HG03139 (cell line): ENCODE data around the gene MAS1L.

Source experiments
- ATAC-seq: cut with Tn5 transposase; IDR thresholded peaks from one replicate; pipeline ENCODE4 v1.9.1; 2021; ENCODE audit not compliant: unreplicated experiment

The MAS1L gene

DNA sequence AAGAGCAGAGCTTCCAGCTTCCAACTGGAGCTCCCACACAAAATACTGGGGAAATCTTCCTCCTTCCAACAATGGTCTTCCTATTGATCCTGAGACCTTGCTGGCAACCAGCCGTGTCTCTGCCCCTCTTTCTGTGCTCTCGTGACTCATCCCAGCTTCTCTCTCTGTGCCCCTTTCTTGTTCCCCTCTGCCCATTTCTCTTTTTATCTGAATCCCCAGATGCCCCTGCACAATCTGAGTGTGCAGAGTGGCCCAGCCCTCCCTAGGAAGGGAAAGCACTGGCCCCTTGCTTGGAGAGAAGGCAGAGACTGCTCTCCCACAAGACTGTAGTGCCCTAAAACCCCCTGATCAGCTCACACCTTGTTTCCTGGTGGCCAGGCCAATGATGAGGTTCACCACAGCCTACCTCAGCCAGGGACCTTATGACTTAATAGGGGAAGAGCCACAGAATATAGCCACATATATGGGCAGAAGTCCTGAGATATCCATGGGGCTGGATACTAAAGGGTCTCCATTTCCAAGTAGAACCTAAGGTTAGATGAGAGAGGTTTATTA is 23.1 kb upstream of the MAS1L start:
- no peak for ATAC-seq

DNA sequence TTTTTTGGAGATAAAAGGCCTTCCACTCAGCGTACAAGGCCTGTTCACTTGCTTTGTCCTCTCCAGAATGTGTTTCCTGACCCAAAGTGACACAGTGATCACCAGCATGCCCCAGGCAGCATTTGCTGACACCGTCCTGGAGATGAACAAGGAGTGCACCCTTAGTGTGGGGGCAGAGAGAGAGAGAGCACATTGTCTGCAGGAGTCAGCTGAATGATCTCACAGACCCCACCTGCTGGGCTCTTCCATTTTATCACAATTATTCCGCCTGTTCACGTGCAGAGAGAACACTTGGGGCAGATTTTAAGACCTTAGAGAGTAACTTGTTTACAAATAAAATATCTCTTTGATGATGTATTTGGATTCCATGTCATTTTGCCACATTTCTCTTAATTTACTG is 22.4 kb upstream of the MAS1L start:
- no peak for ATAC-seq

DNA sequence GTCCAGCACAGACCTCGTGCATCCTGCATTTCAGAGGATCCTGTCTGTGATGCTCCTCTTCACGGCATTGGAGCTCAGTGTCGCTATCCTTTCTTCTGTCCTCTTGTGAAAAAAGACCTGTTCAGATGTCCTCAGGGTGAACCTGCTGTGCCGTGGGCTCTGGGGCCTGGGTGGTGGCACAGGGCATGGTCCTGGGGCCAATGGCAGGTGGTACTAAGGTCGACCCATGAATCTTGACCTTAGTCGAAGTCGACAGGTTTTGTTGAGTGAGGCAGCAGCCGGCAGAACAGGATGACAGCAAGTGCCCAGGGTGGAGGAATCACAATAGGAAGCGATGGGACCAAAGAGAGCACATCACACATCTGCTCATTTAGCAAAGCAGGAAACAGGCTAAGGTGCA is 22.0 kb upstream of the MAS1L start:
- ATAC-seq = no peak

DNA sequence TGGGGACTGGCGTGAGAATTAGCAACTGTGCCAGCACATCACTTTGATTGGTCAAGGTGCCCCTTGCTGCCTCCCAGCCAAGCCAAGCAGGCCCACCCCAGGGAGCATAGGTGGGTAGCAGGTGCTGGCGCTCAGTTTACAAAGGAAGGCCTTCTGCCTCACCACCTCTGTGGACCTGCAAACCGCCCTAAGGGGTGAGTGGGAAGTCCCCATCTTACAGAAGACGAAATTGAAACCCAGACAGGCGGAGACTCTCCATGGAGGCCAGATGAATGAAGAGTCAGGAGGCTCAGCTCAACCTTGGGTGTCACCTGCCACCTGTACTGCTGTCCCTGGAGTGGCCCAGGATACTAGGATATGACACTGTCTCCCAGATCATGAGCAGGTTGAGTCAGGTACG is 21.5 kb upstream of the MAS1L start:
- no peak for ATAC-seq

DNA sequence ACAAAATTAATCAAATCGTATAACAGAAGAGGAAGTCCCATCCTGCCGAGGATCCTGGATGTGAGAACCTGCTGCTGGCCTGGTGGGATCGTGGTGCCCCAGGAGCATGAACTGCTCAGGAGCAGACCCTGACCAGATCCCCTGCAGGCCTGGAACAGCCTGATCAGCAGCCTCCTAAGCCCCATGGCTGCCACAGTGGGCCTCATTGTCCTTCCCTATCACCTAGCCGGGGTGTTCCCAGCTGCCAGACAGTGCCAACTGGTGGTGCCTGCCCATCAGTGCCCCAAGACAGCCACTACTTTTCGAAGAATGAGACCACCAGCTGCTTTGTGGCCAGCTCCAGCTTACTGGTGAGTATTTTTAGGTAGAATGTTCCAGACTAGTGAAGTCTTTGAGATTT is 19.6 kb upstream of the MAS1L start:
- no peak for ATAC-seq

DNA sequence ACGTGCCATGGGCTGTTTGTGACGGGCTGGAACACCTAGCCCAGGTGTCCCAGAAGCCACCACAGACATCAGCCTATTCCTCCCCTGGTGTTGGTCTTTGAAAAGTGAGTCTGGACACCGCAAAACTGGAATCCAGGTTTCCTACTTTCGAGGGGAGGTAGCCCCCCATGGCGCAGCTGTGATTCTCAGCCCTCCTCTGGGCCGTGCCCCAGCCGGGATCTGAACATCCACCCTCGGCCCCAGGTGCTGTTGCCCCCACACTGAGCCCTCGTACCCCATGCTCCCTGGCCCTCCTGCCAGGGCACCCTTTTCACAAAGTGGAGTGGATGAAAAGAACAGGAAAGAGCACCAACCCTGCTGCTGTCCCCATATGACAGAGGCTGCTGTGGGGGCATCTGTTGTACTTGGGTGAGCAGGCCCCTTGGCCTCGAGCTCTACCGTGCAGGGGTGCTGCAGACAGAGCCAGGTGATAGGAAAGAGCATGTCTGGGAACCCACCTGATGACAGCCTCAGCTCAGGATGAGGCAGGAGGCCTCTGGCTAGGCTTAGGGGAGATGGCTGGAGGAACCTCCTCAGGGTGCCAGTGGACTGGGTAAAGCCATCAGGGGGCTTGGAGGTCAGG is 18.8 kb upstream of the MAS1L start:
- no peak for ATAC-seq

DNA sequence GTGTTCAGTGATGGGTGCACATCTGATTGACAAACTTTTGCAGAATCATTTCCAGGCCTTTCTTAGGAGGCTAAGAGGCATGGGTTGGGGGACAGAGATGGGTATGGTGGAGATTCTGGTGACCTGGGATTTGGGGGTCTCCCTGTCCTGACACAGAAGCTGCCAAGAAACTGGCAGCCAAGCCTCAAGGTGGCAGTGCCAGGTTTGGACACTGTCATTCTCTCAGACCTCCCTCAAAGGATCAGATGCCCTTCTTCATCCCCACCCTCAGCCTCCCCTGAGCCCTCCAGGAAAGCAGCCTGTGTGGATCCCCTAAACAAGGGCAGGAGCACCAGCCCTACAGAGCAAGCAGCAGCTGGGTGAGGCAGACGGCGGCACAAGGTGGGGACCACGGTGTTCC is 18.1 kb upstream of the MAS1L start:
- ATAC-seq = no peak

DNA sequence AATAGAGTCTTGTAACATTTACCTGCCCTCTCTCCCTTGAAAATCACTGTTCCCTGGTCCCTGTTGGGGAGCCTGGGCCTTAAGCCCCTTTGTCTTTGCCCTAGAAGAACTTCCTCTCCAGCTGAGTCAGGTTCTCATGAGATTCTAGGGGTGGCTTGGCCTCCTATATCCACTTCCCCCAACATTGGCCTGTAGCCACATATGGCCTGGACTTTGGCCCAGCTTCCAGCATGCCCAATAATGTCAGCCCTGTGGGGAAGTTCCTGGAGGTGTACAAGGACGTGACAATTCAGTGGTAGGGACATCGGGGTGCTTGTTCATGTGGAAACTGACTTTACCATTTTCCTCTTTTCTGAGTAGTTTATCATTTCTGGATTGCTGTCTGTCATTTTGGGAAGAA is 17.2 kb upstream of the MAS1L start:
- no peak for ATAC-seq

DNA sequence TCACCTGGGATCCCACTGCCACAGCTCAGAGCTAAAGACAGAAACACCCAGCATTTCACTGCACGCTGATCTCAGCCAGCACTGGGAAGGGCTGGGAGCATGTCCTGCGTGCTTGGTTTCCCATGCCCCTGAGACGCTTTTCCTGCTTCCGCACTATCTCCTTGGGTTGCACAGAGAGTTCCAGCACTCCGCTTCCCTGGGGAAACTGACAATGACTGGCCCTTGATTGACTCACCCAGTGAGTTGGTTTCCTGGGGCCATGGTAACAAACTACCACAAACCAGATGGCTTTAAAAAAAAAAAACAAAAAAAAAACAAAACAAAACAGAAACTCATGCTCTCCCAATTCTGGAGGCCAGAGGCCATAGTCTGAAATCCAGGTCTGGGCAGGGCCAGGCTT is 14.8 kb upstream of the MAS1L start:
- ATAC-seq = no peak

DNA sequence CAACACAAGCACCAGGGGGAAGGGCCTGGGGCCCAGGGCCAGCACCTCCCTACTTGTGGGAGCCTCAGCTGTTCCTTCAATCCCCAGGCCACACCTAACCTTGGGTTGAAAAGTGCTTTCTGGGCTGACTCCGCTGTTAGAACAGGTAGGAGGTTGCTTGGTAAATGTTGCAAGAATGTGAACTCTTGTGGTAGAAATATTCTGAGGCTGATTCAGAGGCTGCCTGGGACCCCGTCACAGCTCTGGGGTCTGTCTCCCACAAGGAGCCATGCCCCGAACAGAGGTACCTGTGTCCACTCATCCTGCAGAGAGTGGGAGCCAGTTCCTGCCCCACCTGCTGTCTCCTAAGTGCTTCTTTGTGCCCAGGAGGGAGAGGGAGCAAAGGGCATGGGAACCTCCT is 14.4 kb upstream of the MAS1L start:
- ATAC-seq = no peak

DNA sequence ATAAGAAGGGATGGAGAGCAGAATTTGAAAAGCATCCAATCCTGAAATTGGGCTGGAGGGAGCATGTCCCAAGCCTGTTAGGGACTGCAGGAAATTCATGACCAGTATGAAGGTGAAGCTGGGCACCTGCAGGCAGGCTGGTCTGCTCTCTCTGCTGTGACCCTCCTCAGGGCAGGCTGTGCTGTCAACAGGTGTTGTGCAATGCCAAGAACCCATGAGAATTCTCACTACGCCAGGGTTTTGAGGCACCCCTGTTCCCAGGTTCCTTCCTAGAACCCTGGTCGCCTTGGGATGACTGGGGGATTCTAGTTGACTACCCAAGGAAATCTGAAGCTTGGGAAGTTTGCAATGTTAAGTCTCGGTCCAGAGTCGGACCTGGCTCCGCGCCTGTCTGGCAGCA is 13.3 kb upstream of the MAS1L start:
- ATAC-seq = no peak

DNA sequence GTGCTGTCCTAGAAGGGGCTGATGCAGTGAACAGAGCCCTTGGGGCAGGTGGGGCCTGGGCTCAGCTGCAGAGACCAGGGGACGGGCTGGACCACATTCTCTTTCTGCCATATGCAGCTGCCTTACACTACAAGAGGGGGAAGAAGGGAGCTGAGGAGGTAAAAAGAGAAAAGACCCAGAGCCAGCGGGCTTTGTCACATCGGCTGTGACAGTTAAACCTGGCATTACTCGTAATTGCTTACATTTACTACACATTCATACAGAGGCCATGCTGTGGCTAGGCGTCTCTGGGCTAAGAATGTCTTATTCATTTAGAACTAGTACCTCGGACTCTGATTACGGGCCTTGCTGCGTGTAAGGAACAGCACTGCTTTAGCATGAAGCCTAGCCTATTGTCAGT is 12.8 kb upstream of the MAS1L start:
- no peak for ATAC-seq

DNA sequence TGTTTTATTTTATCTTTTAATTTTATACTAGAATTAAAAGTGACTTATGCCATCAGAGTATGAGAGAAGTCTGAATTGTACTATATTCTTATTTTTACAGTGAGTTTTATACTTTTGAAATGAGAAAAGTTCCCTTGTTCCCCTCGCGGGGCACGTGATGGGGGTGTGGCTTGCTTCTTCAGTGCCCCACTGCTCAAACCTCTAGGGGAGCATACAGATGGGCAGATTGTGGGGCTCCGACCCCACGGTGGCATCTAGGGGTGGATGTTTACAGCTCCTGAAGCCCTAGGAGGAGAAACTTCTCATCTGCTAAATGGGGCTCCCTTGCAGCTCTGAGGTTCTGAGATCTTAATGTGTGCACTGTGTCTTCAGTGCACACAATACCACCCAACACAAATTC is 11.9 kb upstream of the MAS1L start:
- ATAC-seq = no peak

DNA sequence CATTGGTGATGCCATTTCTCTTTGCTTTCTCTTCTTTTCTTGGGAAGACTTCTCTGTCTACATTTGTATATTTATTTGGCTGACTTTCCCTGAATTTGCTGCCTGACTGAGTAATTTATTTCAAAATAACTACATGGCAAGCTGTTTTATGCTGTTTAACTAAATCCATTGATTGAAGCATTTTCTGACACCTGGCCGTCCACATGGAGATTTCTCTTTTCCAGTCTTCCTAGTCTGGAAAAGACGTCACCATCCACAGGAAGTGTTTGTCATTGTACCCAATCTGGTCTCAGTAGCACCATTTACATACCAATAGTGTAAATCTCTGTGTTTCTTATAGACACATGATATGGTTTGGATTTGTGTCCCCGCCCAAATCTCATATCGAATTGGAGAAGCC is 9.2 kb upstream of the MAS1L start:
- no peak for ATAC-seq

DNA sequence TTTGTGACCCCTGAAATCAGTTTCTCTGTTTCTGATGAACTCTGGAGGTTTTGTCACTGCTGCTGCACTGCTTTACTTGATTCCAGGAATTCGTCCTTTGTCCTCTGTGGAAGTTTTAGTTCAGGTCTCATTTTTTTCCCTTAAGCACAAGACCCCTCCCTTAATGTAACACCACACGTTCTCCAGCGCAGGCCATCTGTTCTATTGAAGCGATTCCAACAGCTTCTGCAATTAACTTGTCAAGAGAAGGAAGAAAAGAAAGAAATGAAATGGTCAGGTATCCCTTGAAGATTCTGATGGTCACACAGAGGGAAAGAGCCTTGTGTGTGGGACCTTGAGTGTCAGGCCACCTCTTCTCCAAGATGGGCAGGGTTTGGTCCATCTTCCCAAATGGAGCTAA is 7.8 kb upstream of the MAS1L start:
- ATAC-seq = no peak

DNA sequence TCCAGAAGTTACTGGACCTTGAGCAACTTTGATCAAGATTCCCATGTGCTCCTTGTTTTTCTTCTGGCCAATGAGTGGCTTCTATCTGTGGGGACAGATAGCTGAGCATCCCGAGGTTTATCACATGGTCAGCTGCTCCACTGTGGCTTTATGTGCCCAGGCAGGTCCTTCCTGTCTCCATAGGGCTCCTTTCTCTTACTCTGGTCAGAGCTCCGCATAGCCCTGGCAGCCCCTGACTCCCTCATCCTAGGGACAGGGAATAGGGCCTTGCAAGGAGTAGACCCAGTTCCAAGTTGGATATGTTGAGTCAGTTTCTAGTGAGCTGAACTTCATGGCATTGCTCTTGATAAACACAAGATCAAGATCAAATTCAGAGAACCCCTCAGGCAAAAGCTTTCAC is 6.4 kb upstream of the MAS1L start:
- ATAC-seq = no peak

DNA sequence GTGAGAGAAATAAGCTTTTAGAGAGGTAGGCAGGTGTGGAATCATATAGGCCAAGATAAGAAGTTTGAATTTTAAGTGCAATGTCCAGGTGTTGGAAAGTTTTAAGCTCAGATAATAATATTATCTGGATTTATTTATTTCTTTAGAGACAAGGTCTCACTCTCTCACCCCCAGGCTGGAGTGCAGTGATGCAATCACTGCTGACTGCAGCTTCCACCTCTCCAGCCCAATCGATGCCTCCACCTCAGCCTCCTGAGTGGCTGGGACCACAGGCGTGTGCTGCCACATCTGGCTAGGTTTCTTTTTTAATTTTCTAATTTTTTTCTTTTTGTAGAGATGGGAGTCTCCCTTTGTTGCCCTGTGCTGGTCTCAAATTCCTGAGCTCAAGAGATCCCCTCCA is 5.5 kb upstream of the MAS1L start:
- no peak for ATAC-seq

DNA sequence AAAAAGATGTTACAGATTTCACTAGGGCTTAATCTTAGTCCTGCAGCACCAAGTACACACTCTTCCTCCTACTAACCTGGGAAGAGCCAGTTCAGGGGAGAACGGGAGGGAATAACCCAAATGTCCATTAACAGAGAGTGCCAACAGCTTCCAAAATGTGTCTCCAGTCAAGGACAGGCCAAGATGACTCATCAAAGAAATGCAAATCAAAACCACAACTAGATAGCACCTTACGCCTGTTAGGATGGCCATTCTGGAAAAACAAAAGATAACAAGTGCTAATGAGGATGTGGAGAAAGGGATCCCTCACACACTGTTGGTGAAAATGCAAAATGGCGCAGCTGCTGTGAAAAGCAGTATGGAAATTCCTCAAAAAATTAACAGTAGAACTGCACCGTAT is 3.8 kb upstream of the MAS1L start:
- ATAC-seq = no peak

DNA sequence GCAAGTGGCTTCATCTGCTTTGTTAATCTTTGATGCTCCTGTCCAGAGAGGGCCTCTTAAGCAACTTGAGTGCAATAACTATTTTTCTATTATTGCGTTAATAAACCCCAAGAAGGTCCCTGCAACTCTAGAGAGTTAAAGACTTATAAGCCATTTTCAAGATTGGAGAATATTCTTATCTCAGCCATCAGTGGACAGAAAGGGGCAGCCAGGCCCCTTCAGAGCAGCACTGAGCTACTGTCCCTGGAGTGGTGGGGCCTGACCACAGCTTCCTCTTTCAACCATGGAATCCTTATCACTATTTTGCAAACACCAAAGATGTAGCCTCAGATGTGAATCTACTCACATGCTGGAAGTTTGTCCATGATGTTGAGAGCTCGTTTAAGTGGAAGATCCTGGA is 2.8 kb upstream of the MAS1L start:
- no peak for ATAC-seq

DNA sequence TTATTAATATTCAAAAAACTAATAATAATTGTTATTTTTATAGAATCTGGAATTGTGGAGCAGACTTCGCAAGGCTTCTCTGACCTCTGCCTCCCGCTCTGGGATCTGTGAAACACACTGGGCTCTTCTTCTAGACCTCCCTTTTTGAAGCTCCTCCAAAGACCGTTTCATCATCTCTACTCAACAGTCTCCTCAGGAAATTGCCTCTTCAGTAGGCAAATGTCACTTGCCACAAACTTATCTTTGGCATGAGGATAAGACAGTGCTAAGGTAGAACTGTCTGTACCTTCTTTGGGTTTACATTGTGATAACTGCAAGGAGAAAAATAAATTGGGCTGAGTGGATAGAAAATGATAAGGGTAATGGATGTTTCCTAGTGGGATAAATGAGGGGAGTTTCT is 2.3 kb upstream of the MAS1L start:
- ATAC-seq = no peak

DNA sequence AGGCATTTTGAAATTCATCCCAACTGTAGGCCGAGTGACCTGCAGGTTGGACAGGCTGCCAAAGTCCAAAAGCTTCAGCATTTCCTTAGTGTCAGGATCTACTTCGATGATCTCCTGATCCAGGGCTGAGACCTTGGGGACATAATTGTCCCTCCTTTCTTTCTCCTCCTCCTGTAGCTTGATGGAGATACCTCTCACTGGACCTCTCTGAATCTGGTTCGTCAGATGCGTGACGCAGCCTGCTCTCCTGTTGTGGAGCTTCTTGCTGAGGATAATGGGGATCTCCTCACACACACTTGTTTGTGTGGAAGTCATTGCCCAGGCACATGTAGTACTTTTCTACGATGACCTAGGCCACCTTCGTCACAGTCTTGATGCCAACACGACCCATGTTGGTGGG is 1.5 kb upstream of the MAS1L start:
- ATAC-seq = no peak

DNA sequence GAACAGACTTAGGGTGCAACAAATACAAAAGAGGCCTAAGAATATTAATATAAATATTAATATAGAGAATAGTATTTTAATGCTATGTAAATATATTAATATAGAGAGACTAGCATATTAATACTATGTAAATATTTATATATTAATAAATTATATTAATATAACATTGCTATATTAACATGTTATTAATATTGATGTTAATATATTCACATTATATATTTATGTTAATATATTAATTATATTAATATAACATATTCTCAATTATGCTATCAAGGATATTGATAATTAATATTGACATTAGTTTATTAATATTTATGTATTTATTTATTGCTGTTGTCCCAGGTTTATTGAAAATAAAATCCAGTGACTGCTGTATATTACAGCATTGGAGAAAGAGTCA is 1.1 kb upstream of the MAS1L start:
- no peak for ATAC-seq

DNA sequence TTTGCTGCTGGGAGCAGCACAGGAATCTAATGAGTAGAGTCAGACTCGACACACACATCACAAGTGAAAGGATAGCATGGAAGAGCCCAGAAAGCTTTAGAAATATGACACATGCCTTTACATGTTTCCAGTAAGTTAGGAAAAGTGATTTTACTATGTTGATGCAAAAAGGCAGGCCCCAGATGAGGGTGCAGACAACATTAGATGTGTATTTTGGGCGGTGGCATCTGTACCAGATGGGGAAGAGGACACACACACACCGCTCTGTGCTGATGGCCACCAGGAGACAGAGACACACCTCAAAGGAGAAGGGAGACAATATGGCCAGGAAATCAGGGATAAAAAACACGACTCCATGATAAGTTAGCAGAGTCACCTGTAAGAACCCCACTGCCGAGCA is 625 bp downstream of the MAS1L start:
- ATAC-seq = no peak

DNA sequence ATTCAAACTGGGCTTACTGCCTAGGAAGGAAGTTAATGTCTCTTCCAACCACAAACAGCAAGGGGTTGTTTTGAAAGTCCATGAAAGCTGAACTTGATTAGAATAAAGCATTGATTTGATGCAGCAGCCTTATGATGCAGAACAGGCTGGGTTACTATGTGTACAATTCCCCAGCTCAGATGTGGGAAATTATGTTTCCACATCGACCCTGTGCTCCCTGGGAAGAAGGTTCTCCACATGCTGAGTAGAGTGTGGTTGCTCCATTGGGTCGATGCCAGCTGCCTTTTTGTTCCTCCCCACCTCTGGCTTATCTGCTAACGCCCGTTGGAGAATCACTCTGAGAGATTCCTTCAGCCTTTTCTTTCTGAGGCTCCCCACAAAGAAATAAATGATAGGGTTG is 1.2 kb downstream of the MAS1L start:
- ATAC-seq = no peak
